LNCAP (cell line): Measurements from ENCODE around the gene HORMAD1.

ENCODE experiments used
- TF ChIP-seq, protein P1 (sequence below): fragments of 450-650 bp; IDR thresholded peaks from 2 replicates; pipeline ENCODE4 v1.5.1; 2017; ENCODE audit warnings: mild to moderate bottlenecking

HORMAD1 gene

DNA sequence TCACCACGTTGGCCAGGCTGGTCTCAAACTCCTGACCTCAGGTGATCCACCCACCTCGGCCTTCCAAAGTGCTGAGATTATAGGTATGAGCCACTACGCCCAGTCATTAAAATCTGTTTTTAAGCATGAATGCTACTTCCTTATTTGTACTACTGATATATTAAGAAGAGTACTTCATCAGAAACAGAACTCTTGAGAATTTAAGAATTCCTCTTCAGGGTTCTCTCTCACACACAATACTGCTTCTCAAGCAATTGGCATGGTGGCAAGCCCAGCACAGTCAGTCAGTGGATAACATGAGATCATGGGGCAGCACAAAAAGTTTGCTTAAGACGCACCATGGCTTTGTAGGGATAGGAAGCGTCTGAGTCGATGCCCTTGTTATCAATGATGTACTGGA lies 30.7 kb upstream of the HORMAD1 start:
- TF ChIP-seq, protein P1, sequence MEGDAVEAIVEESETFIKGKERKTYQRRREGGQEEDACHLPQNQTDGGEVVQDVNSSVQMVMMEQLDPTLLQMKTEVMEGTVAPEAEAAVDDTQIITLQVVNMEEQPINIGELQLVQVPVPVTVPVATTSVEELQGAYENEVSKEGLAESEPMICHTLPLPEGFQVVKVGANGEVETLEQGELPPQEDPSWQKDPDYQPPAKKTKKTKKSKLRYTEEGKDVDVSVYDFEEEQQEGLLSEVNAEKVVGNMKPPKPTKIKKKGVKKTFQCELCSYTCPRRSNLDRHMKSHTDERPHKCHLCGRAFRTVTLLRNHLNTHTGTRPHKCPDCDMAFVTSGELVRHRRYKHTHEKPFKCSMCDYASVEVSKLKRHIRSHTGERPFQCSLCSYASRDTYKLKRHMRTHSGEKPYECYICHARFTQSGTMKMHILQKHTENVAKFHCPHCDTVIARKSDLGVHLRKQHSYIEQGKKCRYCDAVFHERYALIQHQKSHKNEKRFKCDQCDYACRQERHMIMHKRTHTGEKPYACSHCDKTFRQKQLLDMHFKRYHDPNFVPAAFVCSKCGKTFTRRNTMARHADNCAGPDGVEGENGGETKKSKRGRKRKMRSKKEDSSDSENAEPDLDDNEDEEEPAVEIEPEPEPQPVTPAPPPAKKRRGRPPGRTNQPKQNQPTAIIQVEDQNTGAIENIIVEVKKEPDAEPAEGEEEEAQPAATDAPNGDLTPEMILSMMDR: no peak

DNA sequence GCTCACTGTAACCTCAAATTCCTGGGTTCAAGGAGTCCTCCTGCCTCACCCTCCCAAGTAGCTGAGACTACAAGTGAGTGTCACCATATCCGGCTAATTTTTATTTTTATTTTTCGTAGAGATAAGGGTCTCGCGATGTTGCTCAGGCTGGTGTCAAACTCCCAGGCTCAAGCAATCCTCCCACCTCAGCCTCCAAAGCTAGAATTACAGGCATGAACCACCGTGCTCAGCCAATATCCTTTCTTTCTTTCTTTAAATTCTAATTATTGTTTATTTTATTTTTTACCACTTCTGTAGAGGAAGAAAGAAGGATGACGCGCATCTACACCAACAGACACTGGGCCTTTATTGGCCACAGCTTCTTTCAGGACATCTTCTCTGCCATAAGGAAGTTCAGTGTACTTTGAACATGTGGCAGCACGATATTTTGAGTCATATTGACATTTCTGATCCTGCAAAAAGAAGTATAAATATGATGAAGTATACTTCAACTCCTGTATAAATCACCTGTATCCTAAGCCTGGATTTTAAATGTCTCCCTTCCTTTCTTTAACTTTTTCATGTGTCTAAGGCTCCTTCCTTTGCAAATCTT lies 29.1 kb upstream of the HORMAD1 start:
- TF ChIP-seq, protein P1: no peak

- TF ChIP-seq, protein P1: no peak
These were observed 28.4 kb upstream of the HORMAD1 start for GRCh38 chr1:150748878-150749719.

DNA sequence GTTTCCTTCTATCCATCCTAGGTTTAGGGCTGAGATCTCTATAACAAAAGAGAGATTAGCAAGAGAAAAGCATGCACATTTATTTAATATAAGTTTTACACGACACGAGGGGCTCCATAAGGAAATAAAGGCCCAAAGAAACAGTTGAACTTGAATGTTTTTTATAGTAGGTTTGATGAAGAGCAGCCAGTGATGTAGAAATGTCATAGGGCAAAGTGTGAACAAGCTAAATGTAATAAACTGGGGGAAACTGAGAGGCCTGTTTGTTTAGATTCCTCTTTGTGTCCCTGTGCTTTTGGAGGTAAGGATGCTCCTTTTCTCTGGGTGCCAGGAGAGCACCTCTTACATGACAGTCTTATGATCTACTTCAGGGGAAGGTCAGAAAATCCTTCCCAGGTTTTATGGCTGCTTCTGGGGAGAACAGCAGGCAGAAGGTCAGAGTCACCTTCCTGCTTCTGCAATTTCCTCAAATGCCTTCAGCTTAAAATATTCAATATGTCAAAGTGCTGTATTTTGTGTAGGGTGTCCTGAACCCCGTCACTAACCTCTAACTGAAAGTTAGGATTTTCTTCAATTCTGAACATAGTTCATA lies 9.5 kb upstream of the HORMAD1 start:
- TF ChIP-seq, protein P1: no peak

GRCh38 chr1:150724336-150724735 lies 3.6 kb upstream of the HORMAD1 start:
- TF ChIP-seq, protein P1: no peak

DNA sequence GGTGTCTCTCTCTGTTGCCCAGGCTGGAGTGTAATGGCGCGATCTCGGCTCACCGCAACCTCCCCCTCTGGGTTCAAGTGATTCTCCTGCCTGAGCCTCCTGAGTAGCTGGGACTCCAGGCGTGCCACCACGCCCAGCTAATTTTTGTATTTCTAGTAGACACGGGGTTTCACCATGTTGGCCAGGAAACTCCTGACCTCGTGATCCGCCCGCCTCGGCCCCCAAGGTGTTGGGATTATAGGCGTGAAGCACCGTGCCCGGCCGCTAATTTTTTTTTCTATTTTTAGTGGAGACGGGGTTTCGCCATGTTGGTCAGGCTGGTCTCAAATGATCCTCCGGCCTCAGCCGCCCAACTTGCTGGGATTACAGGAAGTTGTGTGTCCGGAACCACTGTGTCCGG lies 597 bp downstream of the HORMAD1 start:
- TF ChIP-seq, protein P1: no peak

- TF ChIP-seq, protein P1: no peak
These were observed 2.3 kb downstream of the HORMAD1 start for GRCh38 chr1:150718225-150718891.
